BE2C (cell line): ENCODE data around the gene DDA1.

Experiments used
- DNase-seq: peaks from one replicate; pipeline ENCODE4 v3.0.0-alpha.2; 2020
- H3K27me3 ChIP-seq: fragments of 250-450 bp; sonication (Bioruptor Pico); 2 replicates; pipeline ENCODE4 v1.5.1; 2020; ENCODE audit warnings: mild to moderate bottlenecking
- H3K36me3 ChIP-seq: fragments of 250-450 bp; sonication (Bioruptor Pico); 2 replicates; pipeline ENCODE4 v1.5.1; 2020; ENCODE audit warnings: mild to moderate bottlenecking
- H3K4me1 ChIP-seq: fragments of 250-450 bp; sonication (Bioruptor Pico); 2 replicates; pipeline ENCODE4 v1.5.1; 2020
- H3K4me3 ChIP-seq: 2 replicates; pipeline ENCODE4 v1.5.1; 2011; ENCODE audit warnings: low read depth, low read length
- H3K9me3 ChIP-seq: fragments of 250-450 bp; sonication (Bioruptor Pico); 2 replicates; pipeline ENCODE4 v1.5.1; 2020
- TF ChIP-seq, protein P1 (sequence below): IDR thresholded peaks from 2 replicates; pipeline ENCODE4 v1.5.1; 2012; ENCODE audit warnings: mild to moderate bottlenecking, low read depth, low read length

The DDA1 gene

DNA sequence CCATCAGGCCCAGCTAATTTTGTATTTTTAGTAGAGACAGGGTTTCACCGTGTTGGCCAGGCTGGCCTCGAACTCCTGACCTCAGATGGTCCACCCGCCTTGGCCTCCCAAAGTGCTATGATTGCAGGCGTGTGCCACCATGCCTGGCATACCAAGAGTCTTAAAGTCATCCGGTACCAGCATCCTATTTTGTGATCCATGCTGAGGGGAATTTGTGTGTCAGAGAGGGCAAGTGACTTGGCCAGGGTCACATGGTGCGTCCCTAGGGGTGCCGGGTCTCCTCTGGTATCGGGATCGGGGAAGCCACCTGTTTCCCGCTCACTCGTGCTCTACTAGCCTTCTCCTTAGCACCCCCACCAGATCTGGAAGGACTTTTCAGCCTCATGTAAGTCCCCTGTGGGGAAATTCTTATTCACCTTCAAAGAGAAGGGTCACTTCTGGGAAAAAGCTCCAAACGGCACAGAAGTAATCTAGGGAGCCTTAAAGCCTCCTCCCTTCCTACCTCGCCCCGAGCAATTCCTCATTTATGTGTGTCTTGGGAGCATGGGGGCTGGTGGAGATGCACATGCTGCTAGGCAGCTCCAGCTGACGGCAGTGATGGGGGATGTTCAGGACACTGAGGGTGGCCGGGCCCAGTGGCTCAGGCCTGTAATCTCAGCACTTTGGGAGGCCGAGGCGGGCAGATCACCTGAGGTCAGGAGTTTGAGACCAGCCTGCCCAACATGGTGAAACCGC, 33.8 kb upstream of the DDA1 start:
- H3K4me3 ChIP-seq = no peak overlapping the region
- H3K4me1 ChIP-seq = no peaks in the 10 kb centered on the region
- TF ChIP-seq, protein P1, sequence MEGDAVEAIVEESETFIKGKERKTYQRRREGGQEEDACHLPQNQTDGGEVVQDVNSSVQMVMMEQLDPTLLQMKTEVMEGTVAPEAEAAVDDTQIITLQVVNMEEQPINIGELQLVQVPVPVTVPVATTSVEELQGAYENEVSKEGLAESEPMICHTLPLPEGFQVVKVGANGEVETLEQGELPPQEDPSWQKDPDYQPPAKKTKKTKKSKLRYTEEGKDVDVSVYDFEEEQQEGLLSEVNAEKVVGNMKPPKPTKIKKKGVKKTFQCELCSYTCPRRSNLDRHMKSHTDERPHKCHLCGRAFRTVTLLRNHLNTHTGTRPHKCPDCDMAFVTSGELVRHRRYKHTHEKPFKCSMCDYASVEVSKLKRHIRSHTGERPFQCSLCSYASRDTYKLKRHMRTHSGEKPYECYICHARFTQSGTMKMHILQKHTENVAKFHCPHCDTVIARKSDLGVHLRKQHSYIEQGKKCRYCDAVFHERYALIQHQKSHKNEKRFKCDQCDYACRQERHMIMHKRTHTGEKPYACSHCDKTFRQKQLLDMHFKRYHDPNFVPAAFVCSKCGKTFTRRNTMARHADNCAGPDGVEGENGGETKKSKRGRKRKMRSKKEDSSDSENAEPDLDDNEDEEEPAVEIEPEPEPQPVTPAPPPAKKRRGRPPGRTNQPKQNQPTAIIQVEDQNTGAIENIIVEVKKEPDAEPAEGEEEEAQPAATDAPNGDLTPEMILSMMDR = no peak
- peaks cover 18% of the 10 kb centered on the region for H3K36me3 ChIP-seq
- no peaks in the 10 kb centered on the region for H3K27me3 ChIP-seq
- H3K9me3 ChIP-seq = no peaks in the 10 kb centered on the region
- no peak for DNase-seq

DNA sequence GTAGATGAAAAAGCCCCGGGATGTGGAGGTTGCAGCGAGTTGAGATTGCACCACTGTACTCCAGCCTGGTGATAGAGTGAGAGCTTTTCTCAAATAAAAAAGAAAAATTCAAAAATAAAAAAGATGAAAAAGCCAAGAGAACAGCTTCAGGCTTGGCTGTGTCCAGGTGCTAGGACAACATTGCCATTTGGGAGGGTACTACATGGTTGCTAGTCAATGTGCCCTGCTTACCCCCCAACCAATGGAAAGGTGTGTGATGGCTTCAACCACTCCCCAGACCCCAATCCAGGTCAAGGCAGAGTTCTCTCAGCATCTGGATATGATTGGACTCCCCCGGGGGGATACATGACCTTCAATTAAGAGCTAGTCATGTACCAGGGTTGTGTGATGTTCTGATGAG, 29.9 kb upstream of the DDA1 start:
- no peak for DNase-seq
- no peaks in the 10 kb centered on the region for H3K9me3 ChIP-seq
- no peaks in the 10 kb centered on the region for H3K4me1 ChIP-seq
- H3K4me3 ChIP-seq = no peak overlapping the region
- peaks cover 5% of the 10 kb centered on the region; the same call in 1 of the 2 replicates for H3K27me3 ChIP-seq
- TF ChIP-seq, protein P1 = no peak
- peaks cover 6% of the 10 kb centered on the region for H3K36me3 ChIP-seq

DNA sequence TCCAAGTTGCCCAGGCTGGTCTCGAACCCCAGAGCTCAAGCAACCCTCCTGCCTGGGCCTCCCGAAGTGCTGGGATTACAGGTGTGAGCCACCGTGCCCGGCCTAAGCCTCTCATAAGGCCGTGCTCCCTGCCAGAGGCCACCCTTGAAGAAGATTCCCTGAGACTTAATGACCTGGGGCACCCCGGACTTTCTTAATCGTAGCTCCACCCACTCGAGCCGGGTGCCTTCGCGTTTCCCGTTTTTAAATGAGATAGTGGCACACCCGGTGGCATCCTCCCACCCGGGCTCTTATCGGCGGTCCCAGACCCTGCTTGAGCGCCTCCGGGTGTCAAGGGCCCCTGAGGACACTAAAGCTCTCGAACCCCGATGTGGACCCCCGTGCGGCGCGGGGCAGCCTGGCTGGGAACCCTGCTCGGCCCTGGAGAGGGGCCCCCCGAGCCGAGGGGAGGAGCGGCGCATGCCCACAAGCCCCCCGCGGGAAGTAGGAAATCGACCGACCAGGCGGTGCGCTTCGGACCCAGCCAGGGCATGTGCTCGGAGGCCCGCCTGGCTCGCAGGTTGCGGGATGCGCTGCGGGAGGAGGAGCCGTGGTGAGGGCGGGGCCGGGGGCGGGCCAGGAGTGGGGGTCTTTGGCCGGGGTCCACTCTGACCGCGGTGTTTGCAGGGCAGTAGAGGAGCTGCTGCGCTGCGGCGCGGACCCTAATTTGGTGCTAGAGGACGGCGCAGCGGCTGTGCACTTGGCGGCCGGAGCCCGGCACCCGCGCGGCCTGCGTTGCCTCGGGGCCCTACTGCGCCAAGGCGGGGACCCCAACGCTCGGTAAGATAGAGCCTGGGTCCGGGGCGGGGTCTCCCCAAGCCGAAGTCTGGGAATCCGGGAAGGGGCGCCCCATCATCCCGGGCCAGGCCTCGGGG, 27.7 kb upstream of the DDA1 start, which contains the start of gene ANKLE1:
Gene ANKLE1, plus strand, starts transcription at position 511 of the 914 bp plus-strand sequence. Its CDS starts 20 bp downstream, at position 531.
- Histone ChIP-seq H3K9me3 (no peaks in the 10 kb centered on the region), H3K36me3 (peaks cover 2% of the 10 kb centered on the region; the same call in 1 of the 2 replicates), H3K4me1 (no peaks in the 10 kb centered on the region), H3K27me3 (peaks cover 5% of the 10 kb centered on the region; the same call in 1 of the 2 replicates), H3K4me3 (peak within 1 kb of the TSS; percentile 33)
- TF ChIP-seq, protein P1 = no peak
- no peak for DNase-seq

DNA sequence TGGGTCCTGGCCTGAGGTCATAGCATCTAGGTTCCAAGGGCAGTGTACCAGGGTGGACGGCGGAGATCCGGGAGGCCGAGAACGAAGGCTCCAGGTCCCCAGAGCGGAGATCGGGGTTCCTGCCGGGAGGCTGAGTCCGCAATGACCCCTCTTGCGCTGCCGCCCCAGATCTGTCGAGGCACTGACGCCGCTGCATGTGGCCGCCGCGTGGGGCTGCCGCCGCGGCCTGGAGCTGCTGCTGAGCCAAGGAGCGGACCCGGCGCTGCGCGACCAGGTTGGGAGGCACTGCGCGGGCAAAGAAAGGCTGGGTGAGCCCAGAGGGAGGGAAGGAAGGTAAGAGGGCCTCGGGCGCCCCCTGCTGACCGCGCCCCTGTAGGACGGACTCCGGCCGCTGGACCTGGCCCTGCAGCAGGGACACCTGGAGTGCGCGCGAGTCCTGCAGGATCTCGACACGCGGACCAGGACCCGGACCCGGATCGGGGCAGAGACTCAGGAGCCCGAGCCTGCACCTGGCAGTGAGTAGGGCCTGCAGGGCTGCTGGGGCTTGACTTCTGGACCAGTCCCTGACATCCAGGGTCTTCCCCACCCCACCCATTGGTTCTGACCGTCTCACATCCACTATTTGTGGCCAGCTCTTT, 26.8 kb upstream of the DDA1 start:
- H3K9me3 ChIP-seq = no peaks in the 10 kb centered on the region
- no peaks in the 10 kb centered on the region for H3K36me3 ChIP-seq
- peak; percentile 92 for DNase-seq
- TF ChIP-seq, protein P1 = peak; percentile 83
- no peaks in the 10 kb centered on the region for H3K4me1 ChIP-seq
- H3K4me3 ChIP-seq = peak overlapping the region; percentile 33
- H3K27me3 ChIP-seq = peaks cover 5% of the 10 kb centered on the region; the same call in 1 of the 2 replicates

DNA sequence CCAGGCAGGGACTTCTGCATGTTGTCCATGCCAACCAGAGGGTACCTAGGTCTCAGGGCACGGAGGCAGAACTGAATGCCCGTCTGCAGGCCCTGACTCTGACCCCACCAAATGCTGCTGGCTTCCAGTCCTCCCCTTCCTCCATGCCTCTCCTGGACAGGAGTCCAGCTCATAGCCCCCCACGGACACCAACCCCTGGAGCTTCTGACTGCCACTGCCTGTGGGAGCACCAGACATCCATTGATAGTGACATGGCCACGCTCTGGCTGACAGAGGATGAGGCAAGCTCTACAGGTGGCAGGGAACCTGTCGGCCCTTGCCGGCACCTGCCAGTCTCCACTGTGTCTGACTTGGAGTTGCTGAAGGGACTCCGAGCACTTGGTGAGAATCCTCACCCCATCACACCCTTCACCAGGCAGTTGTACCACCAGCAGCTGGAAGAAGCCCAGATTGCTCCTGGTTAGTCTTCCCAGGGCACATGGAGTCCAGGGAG, 25.8 kb upstream of the DDA1 start:
- Histone ChIP-seq H3K4me3 (no peak overlapping the region), H3K9me3 (no peaks in the 10 kb centered on the region), H3K36me3 (no peaks in the 10 kb centered on the region), H3K4me1 (no peaks in the 10 kb centered on the region), H3K27me3 (peaks cover 5% of the 10 kb centered on the region; the same call in 1 of the 2 replicates)
- TF ChIP-seq, protein P1 = no peak
- no peak for DNase-seq
